GM12878 (cell line): ENCODE results near the gene NBPF11.
"Not testable (repeated sequence)": the region's sequence is repeated elsewhere in the genome, so short reads cannot be mapped to it uniquely, and the experiment has no call there.

Experiments
- EZH2 ChIP-seq: IDR thresholded peaks from 2 replicates; pipeline ENCODE4 v1.6.1; 2012; ENCODE audit warnings: low read depth, mild to moderate bottlenecking, control low read depth, inconsistent platforms, low read length, borderline replicate concordance; ENCODE audit not compliant: control insufficient read depth
- GABPA ChIP-seq: IDR thresholded peaks from 2 replicates; pipeline ENCODE4 v1.6.1; 2014; ENCODE audit warnings: antibody characterized with exemption, low read depth, mild to moderate bottlenecking, inconsistent platforms
- MXI1 ChIP-seq: fragments of 150-350 bp; IDR thresholded peaks from 2 replicates; pipeline ENCODE4 v1.6.1; 2011; ENCODE audit warnings: low read depth, mild to moderate bottlenecking, inconsistent platforms, low read length, improper control_type of control experiment
- POLR2AphosphoS2 ChIP-seq: IDR thresholded peaks from 2 replicates; pipeline ENCODE4 v1.6.1; 2011; ENCODE audit warnings: low read depth, mild to moderate bottlenecking, low read length, improper control_type of control experiment, moderate library complexity
- ZZZ3 ChIP-seq: IDR thresholded peaks from 2 replicates; pipeline ENCODE4 v1.6.1; 2011; ENCODE audit warnings: low read depth; ENCODE audit not compliant: control insufficient read depth, insufficient read length
- TF ChIP-seq, protein P1 (sequence below), 3 experiments: IDR thresholded peaks in 2 of 3; conservative IDR thresholded peaks in 1 of 3; 2 replicates each; pipeline ENCODE4 v1.5.1; 2011; ENCODE audit warnings: low read depth in 3 of 3, low read length in 3 of 3, mild to moderate bottlenecking in 3 of 3, control low read depth in 2 of 3, moderate library complexity in 2 of 3, inconsistent platforms in 1 of 3, mixed read lengths in 1 of 3; ENCODE audit not compliant: control insufficient read depth in 2 of 3, insufficient read depth in 1 of 3; ENCODE audit errors: extremely low read depth in 1 of 3

DNA sequence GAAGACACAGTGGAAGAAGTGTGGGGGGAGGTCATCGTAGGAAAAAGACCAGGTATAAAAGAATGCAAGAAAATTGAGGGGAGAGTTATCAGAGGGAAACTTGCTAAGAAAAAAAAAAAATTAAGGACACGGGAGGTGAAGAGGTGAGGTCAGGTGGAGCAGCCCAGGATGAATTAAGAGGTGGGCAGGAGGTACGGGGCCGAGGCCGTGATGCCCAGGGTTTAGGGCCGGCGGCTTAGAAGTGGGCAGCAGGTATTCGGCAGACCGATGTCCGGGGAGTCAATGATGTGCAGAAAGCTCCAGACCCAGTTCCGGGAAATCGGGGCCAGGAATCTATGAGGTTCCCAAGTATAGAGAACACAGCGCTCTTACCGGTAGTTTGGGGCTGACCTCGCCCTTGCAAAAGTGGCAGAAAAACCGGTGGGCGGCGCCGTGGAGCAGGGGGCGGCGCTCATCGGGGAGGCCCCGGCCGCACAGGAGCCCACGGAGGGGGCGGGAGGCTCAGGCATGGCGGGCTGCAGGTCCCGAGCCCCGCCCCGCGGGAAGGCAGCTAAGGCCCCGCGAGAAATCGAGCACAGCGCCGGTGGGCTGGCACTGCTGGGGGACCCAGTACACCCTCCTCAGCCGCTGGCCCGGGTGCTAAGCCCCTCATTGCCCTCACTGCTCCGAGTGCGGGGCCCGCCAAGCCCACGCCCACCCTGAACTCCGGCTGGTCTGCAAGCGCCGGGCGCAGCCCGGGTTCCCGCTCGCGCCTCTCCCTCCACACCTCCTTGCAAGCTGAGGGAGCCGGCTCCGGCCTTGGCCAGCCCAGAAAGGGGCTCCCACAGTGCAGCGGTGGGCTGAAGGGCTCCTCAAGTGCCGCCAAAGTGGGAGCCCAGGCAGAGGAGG lies 73.2 kb downstream of the NBPF11 start:
- TF ChIP-seq, protein P1, sequence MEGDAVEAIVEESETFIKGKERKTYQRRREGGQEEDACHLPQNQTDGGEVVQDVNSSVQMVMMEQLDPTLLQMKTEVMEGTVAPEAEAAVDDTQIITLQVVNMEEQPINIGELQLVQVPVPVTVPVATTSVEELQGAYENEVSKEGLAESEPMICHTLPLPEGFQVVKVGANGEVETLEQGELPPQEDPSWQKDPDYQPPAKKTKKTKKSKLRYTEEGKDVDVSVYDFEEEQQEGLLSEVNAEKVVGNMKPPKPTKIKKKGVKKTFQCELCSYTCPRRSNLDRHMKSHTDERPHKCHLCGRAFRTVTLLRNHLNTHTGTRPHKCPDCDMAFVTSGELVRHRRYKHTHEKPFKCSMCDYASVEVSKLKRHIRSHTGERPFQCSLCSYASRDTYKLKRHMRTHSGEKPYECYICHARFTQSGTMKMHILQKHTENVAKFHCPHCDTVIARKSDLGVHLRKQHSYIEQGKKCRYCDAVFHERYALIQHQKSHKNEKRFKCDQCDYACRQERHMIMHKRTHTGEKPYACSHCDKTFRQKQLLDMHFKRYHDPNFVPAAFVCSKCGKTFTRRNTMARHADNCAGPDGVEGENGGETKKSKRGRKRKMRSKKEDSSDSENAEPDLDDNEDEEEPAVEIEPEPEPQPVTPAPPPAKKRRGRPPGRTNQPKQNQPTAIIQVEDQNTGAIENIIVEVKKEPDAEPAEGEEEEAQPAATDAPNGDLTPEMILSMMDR (IDR thresholded peaks at IDR 0.05 in 2 of 3, conservative IDR thresholded peaks at IDR 0.05 in 1 of 3; ENCODE audit: control insufficient read depth in 2 of 3, extremely low read depth in 1 of 3, insufficient read depth in 1 of 3, low read depth in 3 of 3, low read length in 3 of 3) = not testable (repeated sequence)
- not testable (repeated sequence) for TF ChIP-seq GABPA, ZZZ3, POLR2AphosphoS2, EZH2, MXI1
